Fibroblast of lung (primary cell): ENCODE measurements around the gene NPTX2.
"Not testable (repeated sequence)": the region's sequence is repeated elsewhere in the genome, so short reads cannot be mapped to it uniquely, and the experiment has no call there.

Experiments
- EZH2 ChIP-seq: IDR thresholded peaks from 2 replicates; pipeline ENCODE4 v1.5.1; 2012; ENCODE audit warnings: low read length, control low read depth, mild to moderate bottlenecking; ENCODE audit errors: missing control alignments
- TF ChIP-seq, protein P1 (sequence below), 2 donors: IDR thresholded peaks in 1 of 2; conservative IDR thresholded peaks in 1 of 2; 1 replicate in 1 of 2; 2 replicates in 1 of 2; pipeline ENCODE4 v1.5.1; 2011 to 2012; ENCODE audit warnings: low read length in 2 of 2, control low read depth in 1 of 2, inconsistent platforms in 1 of 2, low read depth in 1 of 2, mild to moderate bottlenecking in 1 of 2

DNA sequence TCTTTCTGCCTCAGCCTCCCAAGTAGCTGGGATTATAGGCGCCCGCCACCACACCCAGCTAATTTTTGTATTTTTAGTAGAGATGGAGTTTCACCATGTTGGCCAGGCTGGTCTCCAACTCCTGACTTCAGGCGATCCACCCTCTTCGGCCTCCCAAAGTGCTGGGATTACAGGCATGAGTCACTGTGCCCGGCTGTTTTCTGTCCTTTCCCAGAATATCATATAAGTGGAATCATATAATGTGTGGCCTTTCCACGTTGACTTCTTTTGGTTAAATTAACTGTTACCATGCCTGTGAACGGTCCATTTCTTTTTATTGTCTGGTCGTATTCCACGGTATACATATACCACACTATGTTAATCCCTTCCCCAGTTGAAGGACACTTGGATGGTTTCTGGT, 44.4 kb upstream of the NPTX2 start:
- TF ChIP-seq EZH2: not testable (repeated sequence)
- TF ChIP-seq, protein P1, sequence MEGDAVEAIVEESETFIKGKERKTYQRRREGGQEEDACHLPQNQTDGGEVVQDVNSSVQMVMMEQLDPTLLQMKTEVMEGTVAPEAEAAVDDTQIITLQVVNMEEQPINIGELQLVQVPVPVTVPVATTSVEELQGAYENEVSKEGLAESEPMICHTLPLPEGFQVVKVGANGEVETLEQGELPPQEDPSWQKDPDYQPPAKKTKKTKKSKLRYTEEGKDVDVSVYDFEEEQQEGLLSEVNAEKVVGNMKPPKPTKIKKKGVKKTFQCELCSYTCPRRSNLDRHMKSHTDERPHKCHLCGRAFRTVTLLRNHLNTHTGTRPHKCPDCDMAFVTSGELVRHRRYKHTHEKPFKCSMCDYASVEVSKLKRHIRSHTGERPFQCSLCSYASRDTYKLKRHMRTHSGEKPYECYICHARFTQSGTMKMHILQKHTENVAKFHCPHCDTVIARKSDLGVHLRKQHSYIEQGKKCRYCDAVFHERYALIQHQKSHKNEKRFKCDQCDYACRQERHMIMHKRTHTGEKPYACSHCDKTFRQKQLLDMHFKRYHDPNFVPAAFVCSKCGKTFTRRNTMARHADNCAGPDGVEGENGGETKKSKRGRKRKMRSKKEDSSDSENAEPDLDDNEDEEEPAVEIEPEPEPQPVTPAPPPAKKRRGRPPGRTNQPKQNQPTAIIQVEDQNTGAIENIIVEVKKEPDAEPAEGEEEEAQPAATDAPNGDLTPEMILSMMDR (conservative IDR thresholded peaks at IDR 0.05 in 1 of 2, IDR thresholded peaks at IDR 0.05 in 1 of 2; ENCODE audit: low read depth in 1 of 2, low read length in 2 of 2): not testable (repeated sequence)
